GM19240 (cell line): ENCODE data around the gene GPC5.
"Not testable (repeated sequence)": the region's sequence is repeated elsewhere in the genome, so short reads cannot be mapped to it uniquely, and the experiment has no call there.

Experiments used
- DNase-seq: peaks from one replicate; pipeline ENCODE4 v3.0.0; 2011; ENCODE audit warnings: low spot score; ENCODE audit not compliant: insufficient read length

Gene GPC5

DNA sequence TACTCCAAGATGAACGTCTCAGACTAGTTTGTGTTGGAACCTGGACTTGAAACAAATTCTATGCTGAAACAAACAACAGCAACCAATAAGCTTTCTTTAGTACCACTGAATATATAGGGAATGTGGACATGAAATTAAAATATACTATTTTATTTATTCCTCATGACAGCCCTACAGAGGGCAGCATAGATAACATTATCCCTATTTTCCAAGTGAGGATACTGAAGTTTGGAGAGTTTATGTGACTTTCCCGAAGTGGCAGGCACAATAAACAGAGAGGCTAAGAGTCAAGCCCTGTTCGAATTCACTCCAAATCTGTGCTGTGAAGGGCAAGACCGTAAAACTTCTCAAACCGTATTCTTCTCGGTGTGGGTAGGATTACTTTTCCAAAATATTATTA is 1318.3 kb downstream of the GPC5 start:
- DNase-seq, result no peak

DNA sequence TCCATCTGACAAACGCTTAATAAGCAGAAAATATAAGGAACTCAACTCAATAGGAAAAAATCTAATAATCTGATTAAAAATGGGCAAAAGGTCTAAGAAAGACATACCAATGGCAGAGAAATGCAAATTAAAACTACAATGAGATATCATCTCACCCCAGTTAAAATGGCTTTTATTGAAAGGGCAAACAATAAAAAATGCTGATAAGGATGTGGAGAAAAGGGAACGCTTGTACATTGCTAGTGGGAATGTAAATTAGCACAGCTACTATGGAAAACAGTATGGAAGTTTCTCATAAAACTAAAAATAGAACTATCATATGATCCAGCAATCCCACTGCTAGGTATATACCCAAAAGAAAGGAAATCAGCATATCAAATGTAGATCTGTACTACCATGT is 1319.4 kb downstream of the GPC5 start:
- no peak for DNase-seq

DNA sequence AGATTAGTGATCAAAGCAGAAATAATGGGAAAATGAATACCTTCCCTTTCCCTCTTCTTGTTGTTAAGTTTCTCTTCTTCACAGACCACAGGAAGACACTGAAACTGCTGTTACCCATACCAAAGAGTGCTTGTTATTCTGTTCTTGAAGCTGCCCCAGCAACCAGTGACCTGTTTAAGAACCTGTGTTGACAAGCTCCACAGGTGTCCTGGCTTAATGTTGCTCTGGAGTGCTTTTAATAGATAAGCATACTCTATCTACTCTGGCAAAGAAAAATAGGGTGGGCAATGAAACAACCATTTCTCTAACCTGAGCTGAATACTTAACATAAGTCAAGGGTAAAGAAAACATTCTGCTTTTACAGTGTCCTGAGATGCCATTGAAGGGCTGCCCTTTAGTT is 1321.4 kb downstream of the GPC5 start:
- DNase-seq, result no peak

DNA sequence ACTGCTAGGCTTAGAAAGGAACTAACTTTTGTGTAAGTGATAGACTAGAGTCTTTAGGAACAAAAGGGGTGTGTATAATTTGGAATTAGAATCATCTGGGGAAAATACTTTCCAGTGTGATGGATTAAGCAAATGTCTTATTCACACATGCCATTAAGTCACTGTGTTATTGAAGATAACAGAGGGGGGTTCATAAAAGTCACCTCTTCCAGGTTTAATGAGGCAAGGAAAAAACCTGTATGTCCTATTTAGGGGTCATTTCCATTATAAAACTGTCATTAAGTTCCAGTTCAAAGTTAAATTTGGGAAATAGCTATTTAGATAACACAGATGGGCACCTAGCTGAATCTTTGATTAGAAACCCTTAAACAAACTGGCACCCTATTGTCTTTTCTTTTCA is 1323.2 kb downstream of the GPC5 start:
- no peak for DNase-seq

DNA sequence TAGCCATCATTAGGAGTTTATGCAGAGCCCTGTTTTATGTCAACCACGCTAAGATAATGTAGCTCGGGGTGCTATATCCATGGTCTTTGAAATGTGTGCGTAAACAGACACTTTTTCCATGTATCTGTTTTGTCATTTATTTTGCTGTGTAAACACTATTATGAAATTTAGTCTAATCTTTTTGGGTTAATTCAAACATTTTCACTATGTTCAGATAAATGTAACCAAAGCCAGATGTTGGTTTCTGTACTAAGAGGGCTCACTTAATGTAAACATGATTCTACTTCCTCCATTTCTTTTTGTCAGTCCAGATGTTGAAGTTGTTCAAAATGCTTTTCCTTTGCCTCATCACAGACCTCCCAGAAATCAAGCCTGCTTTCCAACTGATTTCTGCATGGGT is 1328.7 kb downstream of the GPC5 start:
- DNase-seq, result no peak

DNA sequence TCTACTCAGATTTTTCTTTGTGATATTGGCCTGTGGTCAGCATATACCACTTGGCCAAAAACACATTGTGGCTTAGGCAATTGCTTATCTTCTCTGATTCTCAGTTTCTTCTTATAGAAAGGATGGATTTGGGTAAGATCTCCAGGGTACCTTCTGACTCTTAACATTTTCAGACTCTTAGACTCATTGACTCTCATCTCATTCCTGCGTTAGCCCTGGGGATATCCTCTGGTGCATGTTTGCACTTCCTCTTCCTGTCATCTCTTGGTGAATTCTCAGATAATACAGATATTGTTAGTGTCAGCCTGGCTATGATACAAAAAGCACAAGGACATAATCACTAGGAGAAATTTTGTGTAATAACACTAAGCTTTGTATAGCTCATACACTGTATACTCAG is 1335.6 kb downstream of the GPC5 start:
- no peak for DNase-seq

DNA sequence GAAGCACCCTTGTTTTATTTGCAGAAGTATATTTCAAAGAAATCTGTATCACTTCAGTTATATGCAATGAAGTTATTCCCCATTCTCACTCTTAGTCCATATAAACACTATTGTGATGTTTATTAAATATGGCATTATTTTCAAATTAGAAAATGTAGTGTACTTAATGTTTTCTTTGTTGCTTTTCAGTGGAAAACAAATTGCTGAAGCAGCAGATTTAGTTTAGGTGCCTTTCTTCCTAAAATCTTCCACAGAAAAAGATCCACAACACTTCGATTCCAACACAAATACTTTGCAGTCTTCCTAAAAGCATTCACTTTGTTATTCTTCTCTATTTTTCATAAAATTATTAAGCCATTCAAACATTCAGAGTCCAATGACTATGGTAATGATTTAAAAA is 1336.1 kb downstream of the GPC5 start:
- no peak for DNase-seq

DNA sequence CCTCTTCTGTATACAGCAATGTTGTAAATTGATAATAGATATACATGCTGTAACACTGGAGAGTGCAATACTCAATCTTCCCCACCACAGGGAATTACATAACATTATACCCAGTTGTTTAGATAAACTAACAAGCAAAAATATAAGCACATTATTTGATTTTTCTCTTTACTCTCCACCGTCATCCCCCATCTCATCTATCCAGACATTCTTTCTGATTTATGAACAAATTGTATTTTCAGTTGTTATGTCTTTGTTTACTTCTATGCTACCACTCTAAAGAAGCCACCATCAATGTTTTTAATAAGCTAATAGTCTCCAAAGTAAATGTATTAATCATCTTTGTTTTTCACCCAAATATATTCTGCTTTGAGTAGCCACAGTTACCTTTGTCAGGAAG is 1337.5 kb downstream of the GPC5 start:
- no peak for DNase-seq

DNA sequence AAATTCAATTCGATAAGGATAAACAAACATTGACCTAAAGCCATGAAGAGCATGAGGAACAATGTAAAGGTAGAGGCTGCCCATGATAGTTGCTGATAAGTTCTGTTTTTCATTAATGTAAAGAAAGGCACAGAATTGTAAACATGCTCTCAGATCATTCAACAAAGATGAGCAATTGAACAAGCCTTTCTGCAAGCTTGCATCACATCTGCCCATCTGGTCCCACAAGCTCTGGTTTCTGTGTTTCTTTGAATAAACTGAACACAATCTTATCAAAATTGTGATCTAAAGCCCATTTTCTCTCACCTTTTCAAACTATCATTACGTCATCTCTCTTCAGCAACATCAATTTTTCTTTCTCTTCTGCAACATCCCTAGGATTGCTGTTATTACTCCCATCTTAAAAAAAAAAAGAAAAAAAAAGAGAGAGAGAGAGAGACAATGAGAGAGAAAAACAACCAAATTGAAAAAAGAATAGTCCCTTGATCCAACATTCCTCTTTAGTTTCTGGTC is 1340.9 kb downstream of the GPC5 start:
- no peak for DNase-seq

DNA sequence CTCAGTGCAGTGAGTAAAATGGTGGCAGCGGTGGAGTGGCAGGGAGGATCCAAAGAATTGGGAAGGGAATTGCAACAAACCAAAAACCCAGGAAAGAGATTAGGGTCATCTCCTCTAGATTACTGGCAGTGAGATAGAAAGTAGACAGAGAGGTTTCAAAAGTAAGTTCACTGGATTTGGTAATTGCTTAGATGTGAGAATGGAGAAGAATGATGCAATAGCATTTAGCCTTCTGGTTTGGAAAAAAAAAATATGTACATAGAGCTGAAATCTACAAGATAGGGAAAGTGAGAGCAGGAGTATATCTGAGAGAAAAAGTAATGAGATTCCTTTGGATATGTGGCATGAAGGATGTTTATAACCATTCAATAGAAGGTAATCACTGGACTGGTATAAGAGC is 1345.6 kb downstream of the GPC5 start:
- DNase-seq, result no peak

DNA sequence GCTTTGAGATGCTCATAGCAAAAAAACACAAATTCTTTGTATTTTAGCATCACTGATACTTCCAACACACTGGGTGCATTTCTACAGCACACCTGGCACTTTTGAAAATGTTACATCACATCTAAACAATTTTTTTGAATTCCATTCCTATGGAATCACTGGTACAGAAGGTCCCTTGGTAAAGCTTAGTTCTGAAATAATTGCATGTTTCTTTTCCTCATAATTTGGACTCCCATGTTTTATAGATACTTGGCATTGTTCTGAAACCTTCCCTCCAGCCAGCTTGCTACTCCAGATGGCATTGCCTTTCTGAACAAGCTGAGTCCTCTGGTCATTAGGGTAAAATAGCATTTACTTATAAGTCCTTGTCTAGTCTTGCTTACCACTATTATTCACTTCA is 1346.8 kb downstream of the GPC5 start:
- no peak for DNase-seq

DNA sequence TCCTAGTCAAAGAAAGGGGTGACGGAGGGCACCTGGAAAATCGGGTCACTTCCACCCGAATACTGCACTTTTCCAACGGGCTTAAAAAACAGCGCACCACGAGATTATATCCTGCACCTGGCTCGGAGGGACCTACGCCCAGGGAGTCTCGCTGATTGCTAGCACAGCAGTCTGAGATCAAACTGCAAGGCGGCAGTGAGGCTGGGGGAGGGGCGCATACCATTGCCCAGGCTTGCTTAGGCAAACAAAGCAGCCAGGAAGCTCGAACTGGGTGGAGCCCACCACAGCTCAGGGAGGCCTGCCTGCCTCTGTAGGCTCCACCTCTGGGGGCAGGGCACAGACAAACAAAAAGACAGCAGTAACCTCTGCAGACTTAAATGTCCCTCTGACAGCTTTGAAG is 1354.3 kb downstream of the GPC5 start:
- DNase-seq, result not testable (repeated sequence)

DNA sequence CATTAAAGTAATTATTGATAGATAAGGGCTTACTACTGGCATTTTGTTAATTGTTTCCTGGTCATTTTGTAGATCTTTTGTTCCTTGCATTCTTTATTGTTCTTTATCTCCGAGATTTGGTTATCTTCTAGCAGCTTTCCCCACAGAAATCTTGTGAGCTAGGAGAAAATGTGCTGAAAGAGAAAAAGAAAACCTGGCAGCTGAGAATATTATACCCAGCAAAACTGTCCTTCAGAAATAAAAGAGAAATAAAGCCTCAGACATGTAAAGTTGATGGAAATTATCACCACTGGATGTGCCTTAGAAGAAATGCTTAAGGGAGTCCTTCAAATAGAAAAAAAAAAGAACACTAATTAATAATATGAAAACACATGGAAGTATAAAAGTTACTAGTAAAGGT is 1363.3 kb downstream of the GPC5 start:
- DNase-seq, result no peak

DNA sequence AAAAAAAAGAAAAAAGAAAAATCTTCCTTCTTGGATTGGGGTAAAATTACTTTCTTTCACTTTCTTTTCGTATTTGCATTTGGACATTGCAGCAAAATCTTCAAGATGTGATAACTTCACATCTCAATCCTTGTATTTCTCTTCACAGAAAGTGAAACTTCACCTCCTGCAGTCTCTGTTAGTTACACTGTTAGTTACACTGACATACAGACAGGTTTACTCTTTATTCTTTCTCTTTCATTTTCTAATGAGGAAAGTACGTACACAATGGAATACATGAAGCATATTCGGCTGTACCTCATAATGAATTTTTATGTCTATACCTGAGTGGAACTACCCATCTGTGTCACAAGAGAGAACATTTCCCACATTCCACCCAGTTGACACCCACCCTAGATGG is 1369.0 kb downstream of the GPC5 start:
- no peak for DNase-seq

DNA sequence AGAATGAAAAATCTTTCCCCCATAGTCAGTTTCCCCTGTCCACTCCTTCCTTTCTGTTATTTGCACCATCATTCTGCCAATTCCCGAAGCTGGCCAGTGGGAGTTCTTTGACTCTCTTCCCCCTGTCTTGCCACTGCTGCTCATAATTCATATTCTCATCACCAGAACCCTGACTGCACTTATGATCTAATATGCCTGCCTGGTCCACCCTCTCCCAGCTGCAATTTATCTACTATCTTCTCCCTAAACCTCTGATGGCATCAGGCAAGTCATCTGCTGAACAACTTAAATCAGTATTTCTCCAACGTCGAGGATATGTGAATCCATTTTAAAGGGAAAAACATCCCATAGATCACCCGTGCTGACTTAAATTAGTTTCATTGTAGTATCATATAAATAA is 1370.2 kb downstream of the GPC5 start:
- no peak for DNase-seq

DNA sequence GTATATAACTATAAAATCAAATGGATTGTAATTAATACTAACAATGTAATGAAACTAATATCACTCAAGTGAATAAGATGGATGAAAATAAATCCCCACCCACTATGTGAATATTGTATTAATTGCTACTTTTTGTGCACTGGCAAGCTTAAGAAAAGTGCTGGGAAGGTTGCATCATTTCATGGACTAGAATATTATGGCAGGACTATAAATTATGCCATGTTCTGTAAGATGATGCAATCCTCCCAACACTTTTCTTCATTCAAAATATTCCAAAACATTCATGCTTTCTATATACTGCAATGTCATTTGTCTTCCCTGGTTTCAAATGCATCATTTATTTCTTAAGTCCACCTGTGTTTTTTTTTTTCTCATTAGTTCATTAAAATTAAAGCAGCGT is 1370.6 kb downstream of the GPC5 start:
- DNase-seq, result no peak

DNA sequence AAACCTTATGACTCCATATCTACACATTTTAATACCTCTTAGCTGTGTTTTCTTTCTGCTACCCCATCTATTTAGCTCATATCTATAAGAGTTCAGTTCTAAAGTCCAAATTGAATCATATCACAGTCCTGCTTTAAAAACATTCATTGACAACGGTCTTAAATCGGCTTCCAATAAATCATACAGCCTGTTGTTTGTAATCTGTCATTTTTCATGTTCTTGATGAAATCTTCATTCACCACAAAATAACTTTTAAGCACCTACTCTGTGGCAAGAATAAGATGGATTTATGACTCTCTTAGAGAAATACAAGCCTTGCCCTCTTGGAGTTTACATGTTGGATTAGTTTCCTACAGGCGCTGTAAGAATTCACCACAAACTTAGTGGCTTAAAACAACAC is 1377.2 kb downstream of the GPC5 start:
- DNase-seq, result no peak

DNA sequence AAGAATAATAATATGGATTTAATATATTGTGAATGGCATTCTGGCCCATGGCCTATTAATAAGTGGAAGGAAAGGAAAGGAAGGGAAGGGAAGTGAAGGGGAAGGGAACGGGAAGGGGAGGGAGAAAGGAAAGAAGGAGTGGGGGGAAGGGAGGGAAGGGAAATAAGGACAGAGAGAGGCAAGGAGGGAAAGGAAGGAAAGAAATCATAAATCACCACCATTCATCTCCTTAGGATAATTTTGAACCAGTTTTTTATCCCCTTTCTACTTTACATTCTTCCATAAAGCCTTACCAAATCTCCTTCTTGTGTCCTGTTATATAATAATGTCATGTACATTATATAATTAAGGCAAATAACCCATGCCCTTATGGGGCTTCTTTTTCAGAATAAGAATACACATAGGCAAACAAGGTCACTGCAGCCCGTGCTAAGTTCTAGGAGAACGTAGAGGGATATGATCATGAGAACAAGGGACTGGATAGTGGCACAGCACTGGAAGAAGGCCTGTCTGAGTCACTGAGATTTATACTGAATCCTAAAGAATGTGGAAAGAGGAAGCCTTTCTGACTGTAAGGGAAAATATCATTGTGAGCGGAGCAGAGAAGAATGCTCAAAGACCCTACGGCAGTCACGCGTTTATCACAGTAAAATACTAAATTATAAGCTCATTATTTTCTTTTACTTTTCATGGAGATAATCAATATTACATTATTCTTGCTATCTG is 1383.7 kb downstream of the GPC5 start:
- DNase-seq, result no peak

DNA sequence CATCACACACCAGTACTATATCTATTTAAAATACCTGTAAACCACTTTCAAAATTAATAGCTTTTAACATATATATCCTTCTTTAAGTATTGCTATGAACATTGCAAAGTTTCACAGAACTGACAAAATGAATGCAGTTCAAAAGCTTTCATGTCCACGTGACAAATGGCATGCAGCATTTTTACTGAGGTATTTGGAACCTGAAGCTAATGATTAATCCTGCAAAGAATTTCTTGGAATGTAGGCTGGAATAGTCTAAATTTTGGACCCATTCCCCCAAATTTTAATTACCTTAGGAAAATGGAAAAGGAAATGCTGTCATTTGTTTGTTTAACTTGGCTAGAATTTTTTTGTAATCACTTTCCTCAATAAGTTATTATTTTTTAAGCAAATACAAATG is 1404.4 kb downstream of the GPC5 start:
- DNase-seq, result no peak

DNA sequence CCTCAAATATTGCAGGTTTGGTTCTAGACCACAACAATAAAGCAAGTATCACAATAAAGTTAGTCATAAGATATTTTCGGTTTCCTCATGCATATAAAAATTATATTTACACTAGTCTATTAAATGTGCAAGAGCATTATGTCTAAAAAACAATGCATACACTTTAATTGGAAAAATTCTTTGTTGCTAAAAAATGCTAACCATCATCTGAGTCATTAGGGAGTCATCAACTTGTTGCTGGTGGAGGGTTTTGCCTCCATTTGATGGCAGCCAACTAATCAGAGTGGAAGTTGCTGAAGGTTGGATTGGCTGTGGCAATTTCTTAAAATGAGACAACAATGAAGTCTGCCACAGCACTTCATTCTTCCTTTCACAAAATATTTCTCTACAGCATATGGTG is 1405.9 kb downstream of the GPC5 start:
- no peak for DNase-seq

DNA sequence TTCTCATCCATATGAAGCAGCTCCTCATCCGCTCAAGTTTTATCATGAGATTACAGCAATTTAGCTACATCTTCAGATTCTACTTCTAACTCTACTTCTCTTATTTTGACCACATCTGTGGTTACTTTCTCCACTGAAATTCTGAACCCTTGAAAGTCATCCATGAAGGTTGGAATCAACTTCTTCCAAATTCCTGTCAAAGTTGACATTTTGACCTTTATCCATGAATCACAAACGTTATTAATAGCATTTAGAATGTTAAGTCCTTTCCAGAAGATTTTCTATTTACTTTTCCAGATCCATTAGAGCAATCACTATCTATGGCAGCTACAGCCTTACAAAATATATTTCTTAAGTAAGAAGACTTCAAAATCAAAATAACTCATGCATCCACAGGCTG is 1406.5 kb downstream of the GPC5 start:
- no peak for DNase-seq

DNA sequence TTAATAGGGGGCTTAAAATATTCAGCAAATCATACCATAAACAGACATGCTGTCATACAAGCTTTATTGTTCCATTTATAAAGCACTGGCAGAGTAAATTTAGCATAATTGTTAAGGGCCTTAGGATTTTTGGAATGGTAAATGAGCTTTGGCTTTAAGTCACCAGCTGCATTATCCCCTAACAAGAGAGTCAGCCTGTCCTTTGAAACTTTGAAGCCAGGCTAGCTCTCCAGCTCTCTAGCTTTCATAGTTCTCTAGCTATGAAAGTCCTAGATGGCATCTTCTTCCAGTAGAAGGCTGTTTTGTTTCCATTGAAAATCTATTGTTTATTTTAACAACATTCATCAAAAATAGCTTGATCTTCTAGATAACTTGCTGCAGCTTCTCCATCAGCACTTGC is 1407.3 kb downstream of the GPC5 start:
- DNase-seq, result no peak

DNA sequence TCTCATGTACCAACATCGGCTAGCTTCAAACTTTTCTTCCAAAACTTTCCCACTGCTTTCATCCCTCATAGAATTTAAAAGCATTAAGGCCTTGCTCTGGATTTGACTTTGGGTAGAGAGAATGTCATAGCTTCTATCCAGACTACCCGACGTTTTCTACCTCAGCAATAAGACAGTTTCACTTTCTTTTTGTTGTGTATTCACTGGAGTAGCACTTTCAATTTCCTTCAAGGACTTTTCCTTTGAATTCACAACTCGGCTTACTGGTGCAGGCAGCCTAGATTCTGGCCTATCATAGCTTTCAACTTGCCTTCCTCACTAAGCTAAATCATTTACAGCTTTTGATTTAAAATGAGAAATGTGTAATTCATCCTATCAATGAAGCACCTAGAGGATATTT is 1407.8 kb downstream of the GPC5 start:
- DNase-seq, result no peak

DNA sequence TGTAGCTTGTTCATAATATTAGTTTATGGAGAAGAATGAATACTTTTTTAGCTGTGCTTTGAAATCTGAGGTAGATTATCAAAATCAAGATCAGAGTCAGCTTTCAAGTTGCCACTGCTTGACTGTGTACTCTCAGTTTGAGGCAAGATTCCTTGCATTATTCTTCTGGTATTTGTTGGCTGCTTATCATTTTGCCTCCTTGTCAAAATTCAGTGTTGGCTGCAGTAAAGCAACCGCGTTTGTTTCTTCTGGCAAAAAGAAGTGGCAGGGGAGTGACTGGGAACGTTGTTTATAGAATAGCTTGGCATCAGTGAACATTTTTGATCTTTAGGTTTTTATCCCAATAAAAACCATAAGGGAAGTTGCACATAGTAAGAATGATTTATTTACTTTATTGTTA is 1408.9 kb downstream of the GPC5 start:
- DNase-seq, result no peak
